ENCODE data around the gene SKIC8. TPM values are rescaled to one million over a fixed set of nuclear protein-coding genes. Genes with fewer than 3 reads are reported as not detected.

Gene SKIC8
- total RNA-seq, 1 donor from 2014 or later, result 62.7 TPM

- TF ChIP-seq CTCF (conservative IDR thresholded peaks at IDR 0.05; ENCODE audit: low read depth, low read length), result no peak
- H3K4me3 ChIP-seq (ENCODE audit: low read depth, low read length), result no peak overlapping the region
- DNase-seq (ENCODE audit: low read depth), result no peak
Observed at GRCh38 chr15:78316283-78317083, 17.1 kb upstream of the SKIC8 start.

GRCh38 chr15:78315686-78316282 is 16.4 kb upstream of the SKIC8 start:
- no peak overlapping the region for H3K4me3 ChIP-seq (ENCODE audit: low read depth, low read length)
- no peak for DNase-seq (ENCODE audit: low read depth)
- TF ChIP-seq CTCF (conservative IDR thresholded peaks at IDR 0.05; ENCODE audit: low read depth, low read length), result peak; percentile 48

- H3K4me3 ChIP-seq (ENCODE audit: low read depth, low read length), result no peak overlapping the region
- DNase-seq (ENCODE audit: low read depth), result no peak
- TF ChIP-seq CTCF (conservative IDR thresholded peaks at IDR 0.05; ENCODE audit: low read depth, low read length), result no peak
Observed at GRCh38 chr15:78314181-78314581, 14.8 kb upstream of the SKIC8 start.

- TF ChIP-seq CTCF (conservative IDR thresholded peaks at IDR 0.05; ENCODE audit: low read depth, low read length), result no peak
- no peak overlapping the region for H3K4me3 ChIP-seq (ENCODE audit: low read depth, low read length)
- no peak for DNase-seq (ENCODE audit: low read depth)
Observed at GRCh38 chr15:78313383-78313782, 14.0 kb upstream of the SKIC8 start.

GRCh38 chr15:78312957-78313356 is 13.5 kb upstream of the SKIC8 start:
- no peak for DNase-seq (ENCODE audit: low read depth)
- TF ChIP-seq CTCF (conservative IDR thresholded peaks at IDR 0.05; ENCODE audit: low read depth, low read length), result no peak
- H3K4me3 ChIP-seq (ENCODE audit: low read depth, low read length), result no peak overlapping the region

- no peak for DNase-seq (ENCODE audit: low read depth)
- H3K4me3 ChIP-seq (ENCODE audit: low read depth, low read length), result no peak overlapping the region
- no peak for TF ChIP-seq CTCF (conservative IDR thresholded peaks at IDR 0.05; ENCODE audit: low read depth, low read length)
Observed at GRCh38 chr15:78312536-78312935, 13.1 kb upstream of the SKIC8 start.

- no peak for DNase-seq (ENCODE audit: low read depth)
- no peak for TF ChIP-seq CTCF (conservative IDR thresholded peaks at IDR 0.05; ENCODE audit: low read depth, low read length)
- no peak overlapping the region for H3K4me3 ChIP-seq (ENCODE audit: low read depth, low read length)
Observed at GRCh38 chr15:78311292-78311691, 11.9 kb upstream of the SKIC8 start.

Measured in epithelial cell of proximal tubule (primary cell).